ENCODE results near the gene MACROD2. TPM values are rescaled to one million over a fixed set of nuclear protein-coding genes. Genes with fewer than 3 reads are reported as not detected.

Gene MACROD2
- total RNA-seq, 4 donors from 2014 or later, result 1.8 to 4.8 (median 2.9) TPM

DNA sequence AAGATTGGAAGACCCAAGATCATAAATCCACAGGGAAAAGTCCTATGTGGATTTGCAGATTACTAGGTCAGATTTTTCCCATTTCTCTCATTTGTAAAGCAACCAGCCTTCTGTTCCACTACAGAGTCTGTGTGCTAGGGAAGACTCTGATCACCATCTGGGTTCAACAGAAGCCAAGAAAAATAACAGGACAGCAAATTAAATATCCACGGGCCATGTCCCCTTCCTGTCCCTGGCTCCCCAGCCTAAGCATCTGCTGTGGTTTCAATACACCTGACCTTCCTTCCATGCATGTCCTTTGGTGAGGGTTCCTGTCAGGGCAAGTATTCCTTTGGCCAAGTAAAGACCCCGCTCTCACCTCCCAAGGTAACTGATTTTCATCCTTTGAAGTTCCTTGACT lies 2019.1 kb downstream of the MACROD2 start:
- DNase-seq, result no peak
- no peaks in the 10 kb centered on the region for H3K9me3 ChIP-seq
- intact Hi-C loops (cut with DNase I), result no loop called here
- H3K4me1 ChIP-seq, result no peaks in the 10 kb centered on the region
- no peaks in the 10 kb centered on the region for H3K36me3 ChIP-seq
- no peaks in the 10 kb centered on the region for H3K27me3 ChIP-seq
- H3K4me3 ChIP-seq, result no peak overlapping the region
- no peak for TF ChIP-seq POLR2A (IDR thresholded peaks at IDR 0.05)
- TF ChIP-seq, protein P1, sequence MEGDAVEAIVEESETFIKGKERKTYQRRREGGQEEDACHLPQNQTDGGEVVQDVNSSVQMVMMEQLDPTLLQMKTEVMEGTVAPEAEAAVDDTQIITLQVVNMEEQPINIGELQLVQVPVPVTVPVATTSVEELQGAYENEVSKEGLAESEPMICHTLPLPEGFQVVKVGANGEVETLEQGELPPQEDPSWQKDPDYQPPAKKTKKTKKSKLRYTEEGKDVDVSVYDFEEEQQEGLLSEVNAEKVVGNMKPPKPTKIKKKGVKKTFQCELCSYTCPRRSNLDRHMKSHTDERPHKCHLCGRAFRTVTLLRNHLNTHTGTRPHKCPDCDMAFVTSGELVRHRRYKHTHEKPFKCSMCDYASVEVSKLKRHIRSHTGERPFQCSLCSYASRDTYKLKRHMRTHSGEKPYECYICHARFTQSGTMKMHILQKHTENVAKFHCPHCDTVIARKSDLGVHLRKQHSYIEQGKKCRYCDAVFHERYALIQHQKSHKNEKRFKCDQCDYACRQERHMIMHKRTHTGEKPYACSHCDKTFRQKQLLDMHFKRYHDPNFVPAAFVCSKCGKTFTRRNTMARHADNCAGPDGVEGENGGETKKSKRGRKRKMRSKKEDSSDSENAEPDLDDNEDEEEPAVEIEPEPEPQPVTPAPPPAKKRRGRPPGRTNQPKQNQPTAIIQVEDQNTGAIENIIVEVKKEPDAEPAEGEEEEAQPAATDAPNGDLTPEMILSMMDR (IDR thresholded peaks at IDR 0.05), result no peak
- no peak overlapping the region for H3K27ac ChIP-seq
- 77 to 81% methylated on average over 2 of the region's 2 CpGs for WGBS, 2 donors

DNA sequence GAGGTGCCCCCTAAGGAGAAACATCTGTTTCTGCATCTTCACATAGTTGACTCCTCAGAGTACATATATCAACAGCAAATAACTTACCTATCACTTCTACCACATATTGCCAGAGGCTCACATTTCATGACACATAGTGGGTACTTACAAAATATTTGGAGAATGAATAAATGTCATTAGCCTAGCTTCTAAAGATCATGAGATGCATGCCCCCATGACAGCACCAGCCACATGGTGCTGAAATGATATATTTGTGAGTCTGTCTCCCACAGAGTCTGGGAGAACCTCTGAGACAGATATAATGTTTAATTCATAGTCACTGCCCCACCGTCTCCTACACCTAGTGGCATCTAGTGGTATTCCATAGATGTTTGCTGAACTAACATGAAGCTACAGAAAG lies 2022.3 kb downstream of the MACROD2 start:
- Histone ChIP-seq H3K27ac (no peak overlapping the region), H3K36me3 (no peaks in the 10 kb centered on the region), H3K9me3 (no peaks in the 10 kb centered on the region), H3K4me3 (no peak overlapping the region), H3K27me3 (no peaks in the 10 kb centered on the region), H3K4me1 (no peaks in the 10 kb centered on the region)
- intact Hi-C loops (cut with DNase I), result no loop called here
- DNase-seq, result no peak
- WGBS, 2 donors, result 64 to 73% methylated on average over 1 of the region's 1 CpG
- TF ChIP-seq, protein P1 (IDR thresholded peaks at IDR 0.05), result no peak
- no peak for TF ChIP-seq POLR2A (IDR thresholded peaks at IDR 0.05)

DNA sequence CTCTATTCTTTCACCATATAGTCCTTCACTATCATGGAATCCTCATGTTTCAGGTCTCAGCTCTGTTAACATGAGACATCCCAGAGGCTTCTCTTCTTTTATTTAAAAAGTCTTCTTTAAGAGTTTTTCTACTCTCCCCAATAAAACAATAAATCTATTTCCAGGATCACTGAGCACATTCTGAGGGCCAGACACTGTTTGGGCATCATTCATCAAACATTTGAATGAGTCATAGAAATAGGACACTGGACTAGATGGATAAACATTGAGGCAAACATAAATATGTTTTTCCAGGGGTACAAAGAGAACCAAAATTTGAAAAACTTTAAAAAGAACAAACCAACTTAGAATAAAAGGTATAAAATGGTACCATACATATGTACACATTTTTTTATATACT lies 2023.6 kb downstream of the MACROD2 start:
- TF ChIP-seq, protein P1 (IDR thresholded peaks at IDR 0.05), result no peak
- TF ChIP-seq POLR2A (IDR thresholded peaks at IDR 0.05), result no peak
- Histone ChIP-seq H3K36me3 (no peaks in the 10 kb centered on the region), H3K9me3 (no peaks in the 10 kb centered on the region), H3K27me3 (no peaks in the 10 kb centered on the region), H3K27ac (no peak overlapping the region), H3K4me3 (no peak overlapping the region), H3K4me1 (no peaks in the 10 kb centered on the region)
- intact Hi-C loops (cut with DNase I), result no loop called here
- no peak for DNase-seq

DNA sequence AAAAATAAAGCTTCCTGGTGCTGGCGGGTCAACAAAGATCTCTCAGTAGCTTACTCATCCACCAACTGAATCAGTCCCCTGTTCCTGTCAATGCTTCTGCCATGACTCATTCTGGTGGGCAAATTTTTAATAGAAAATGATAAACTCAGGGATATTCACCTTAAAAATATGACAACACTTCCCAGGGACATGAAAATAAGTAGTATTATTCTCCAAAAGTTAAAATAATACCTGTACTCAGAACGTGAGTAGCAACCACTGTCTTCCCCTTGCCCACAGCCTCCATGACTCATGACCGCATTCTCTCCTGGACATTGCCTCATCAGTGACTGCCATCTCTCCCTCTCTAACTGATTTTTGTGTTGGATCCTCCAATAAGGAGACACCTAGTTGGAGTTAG lies 2025.7 kb downstream of the MACROD2 start:
- H3K27me3 ChIP-seq, result no peaks in the 10 kb centered on the region
- WGBS, 2 donors, result 51 to 56% methylated on average over 3 of the region's 3 CpGs
- DNase-seq, result no peak
- intact Hi-C loops (cut with DNase I), result no loop called here
- no peaks in the 10 kb centered on the region for H3K4me1 ChIP-seq
- H3K27ac ChIP-seq, result no peak overlapping the region
- TF ChIP-seq, protein P1 (IDR thresholded peaks at IDR 0.05), result no peak
- H3K4me3 ChIP-seq, result no peak overlapping the region
- H3K36me3 ChIP-seq, result no peaks in the 10 kb centered on the region
- no peaks in the 10 kb centered on the region for H3K9me3 ChIP-seq

DNA sequence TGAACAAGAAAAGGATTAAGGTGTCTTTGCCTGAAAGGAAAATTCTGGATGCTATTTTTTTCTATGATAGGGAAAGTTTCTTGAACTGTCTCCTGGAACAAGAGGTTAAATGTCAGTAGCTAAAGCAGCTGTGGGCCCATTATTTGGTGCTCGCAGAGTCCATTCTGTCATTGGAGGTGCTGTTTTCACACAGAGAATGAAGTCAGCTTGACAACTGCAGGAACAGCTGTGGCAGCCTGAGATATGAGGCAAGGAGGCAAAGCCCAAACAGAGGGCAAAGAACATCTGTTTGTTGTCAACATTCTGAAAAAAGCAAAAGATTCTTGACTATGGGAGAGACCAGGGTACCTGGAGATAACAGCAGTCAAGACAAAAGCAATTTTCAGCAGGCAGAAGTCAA lies 2029.8 kb downstream of the MACROD2 start:
- Histone ChIP-seq H3K4me1 (no peaks in the 10 kb centered on the region), H3K4me3 (no peak overlapping the region), H3K36me3 (no peaks in the 10 kb centered on the region), H3K27ac (no peak overlapping the region), H3K27me3 (no peaks in the 10 kb centered on the region), H3K9me3 (no peaks in the 10 kb centered on the region)
- WGBS, 2 donors, result 100% methylated on average over 1 of the region's 1 CpG
- TF ChIP-seq, protein P1 (IDR thresholded peaks at IDR 0.05), result no peak
- no peak for TF ChIP-seq POLR2A (IDR thresholded peaks at IDR 0.05)
- no peak for DNase-seq
- intact Hi-C loops (cut with DNase I), result no loop called here
